Tibial nerve (tissue), 4 donors: ENCODE results near the gene ETV7. TPM values are rescaled to one million over a fixed set of nuclear protein-coding genes. Genes with fewer than 3 reads are reported as not detected.

ENCODE experiments used
- DNase-seq, 2 donors: peaks; one replicate each; pipeline ENCODE4 v3.0.0-alpha.2; 2019; ENCODE audit warnings: low spot score in 2 of 2
- H3K27ac ChIP-seq, 4 donors: fragments of 200-600 bp; sonication (generic) in 3 of 4; one replicate each; pipeline ENCODE4 v1.5.1; 2017 to 2019; ENCODE audit warnings: mild to moderate bottlenecking in 1 of 4
- H3K27me3 ChIP-seq, 2 donors: fragments of 200-600 bp; sonication (generic) in 1 of 2; one replicate each; pipeline versions ENCODE4 v1.5.1 to v1.6.0; 2017 to 2019
- H3K36me3 ChIP-seq, 3 donors: fragments of 200-600 bp; sonication (generic); one replicate each; pipeline ENCODE4 v1.5.1; 2018 to 2019
- H3K4me1 ChIP-seq, 4 donors: fragments of 200-600 bp; sonication (generic) in 3 of 4; one replicate each; pipeline ENCODE4 v1.5.1; 2017 to 2019
- H3K4me3 ChIP-seq, 4 donors: fragments of 200-600 bp; sonication (generic) in 3 of 4; one replicate each; pipeline ENCODE4 v1.5.1; 2017 to 2019; ENCODE audit warnings: mild to moderate bottlenecking in 1 of 4, moderate library complexity in 1 of 4
- H3K9me3 ChIP-seq, 4 donors: fragments of 200-600 bp; sonication (generic) in 3 of 4; one replicate each; pipeline ENCODE4 v1.5.1; 2017 to 2019
- EP300 ChIP-seq, 2 donors: sonication (generic); formaldehyde crosslinking; IDR thresholded peaks; one replicate each; pipeline ENCODE4 v1.6.1; 2017; ENCODE audit warnings: antibody characterized with exemption in 2 of 2, mild to moderate bottlenecking in 1 of 2
- POLR2A ChIP-seq, 2 donors: fragments of 450-650 bp; IDR thresholded peaks; one replicate each; pipeline ENCODE4 v1.6.1; 2017; ENCODE audit warnings: antibody characterized with exemption in 2 of 2, mild to moderate bottlenecking in 2 of 2, moderate library complexity in 2 of 2
- WGBS, 2 donors: methylation state at CpG; one replicate each; pipeline ENCODE4 v1.1.5; 2018; 5-methylcytosine and 5-hydroxymethylcytosine counted together
- total RNA-seq, 4 donors: library from RNA; depleted of rRNA; stranded (reverse); fragments of >200 nt; gene quantifications; one replicate each; pipeline ENCODE4 v1.1.0, GENCODE V29; 2016
- TF ChIP-seq, protein P1 (sequence below), 5 experiments: fragments of 200-600 bp in 3 of 5; fragments of 450-650 bp in 2 of 5; sonication (generic) in 3 of 5; IDR thresholded peaks; one replicate each; pipeline ENCODE4 v1.5.1; 2016 to 2019; ENCODE audit warnings: antibody characterized with exemption in 5 of 5, mild to moderate bottlenecking in 3 of 5, moderate library complexity in 2 of 5

ETV7 gene
- total RNA-seq, 4 donors from 2014 or later = 0.60 to 9.2 (median 2.9) TPM

GRCh38 chr6:36378936-36379335 is 8.5 kb downstream of the ETV7 start:
- H3K27ac ChIP-seq = no peak overlapping the region
- H3K36me3 ChIP-seq = no peaks in the 10 kb centered on the region
- 90 to 92% methylated on average over 10 of the region's 10 CpGs for WGBS, 2 donors
- H3K9me3 ChIP-seq = no peaks in the 10 kb centered on the region
- no peak for DNase-seq
- no peak for TF ChIP-seq EP300 (IDR thresholded peaks at IDR 0.05)
- no peak for TF ChIP-seq POLR2A (IDR thresholded peaks at IDR 0.05)
- TF ChIP-seq, protein P1, sequence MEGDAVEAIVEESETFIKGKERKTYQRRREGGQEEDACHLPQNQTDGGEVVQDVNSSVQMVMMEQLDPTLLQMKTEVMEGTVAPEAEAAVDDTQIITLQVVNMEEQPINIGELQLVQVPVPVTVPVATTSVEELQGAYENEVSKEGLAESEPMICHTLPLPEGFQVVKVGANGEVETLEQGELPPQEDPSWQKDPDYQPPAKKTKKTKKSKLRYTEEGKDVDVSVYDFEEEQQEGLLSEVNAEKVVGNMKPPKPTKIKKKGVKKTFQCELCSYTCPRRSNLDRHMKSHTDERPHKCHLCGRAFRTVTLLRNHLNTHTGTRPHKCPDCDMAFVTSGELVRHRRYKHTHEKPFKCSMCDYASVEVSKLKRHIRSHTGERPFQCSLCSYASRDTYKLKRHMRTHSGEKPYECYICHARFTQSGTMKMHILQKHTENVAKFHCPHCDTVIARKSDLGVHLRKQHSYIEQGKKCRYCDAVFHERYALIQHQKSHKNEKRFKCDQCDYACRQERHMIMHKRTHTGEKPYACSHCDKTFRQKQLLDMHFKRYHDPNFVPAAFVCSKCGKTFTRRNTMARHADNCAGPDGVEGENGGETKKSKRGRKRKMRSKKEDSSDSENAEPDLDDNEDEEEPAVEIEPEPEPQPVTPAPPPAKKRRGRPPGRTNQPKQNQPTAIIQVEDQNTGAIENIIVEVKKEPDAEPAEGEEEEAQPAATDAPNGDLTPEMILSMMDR (IDR thresholded peaks at IDR 0.05) = no peak
- no peak overlapping the region for H3K4me3 ChIP-seq
- no peaks in the 10 kb centered on the region for H3K27me3 ChIP-seq
- H3K4me1 ChIP-seq = peaks cover 0 to 19% (median 0%) of the 10 kb centered on the region in 4 donors

DNA sequence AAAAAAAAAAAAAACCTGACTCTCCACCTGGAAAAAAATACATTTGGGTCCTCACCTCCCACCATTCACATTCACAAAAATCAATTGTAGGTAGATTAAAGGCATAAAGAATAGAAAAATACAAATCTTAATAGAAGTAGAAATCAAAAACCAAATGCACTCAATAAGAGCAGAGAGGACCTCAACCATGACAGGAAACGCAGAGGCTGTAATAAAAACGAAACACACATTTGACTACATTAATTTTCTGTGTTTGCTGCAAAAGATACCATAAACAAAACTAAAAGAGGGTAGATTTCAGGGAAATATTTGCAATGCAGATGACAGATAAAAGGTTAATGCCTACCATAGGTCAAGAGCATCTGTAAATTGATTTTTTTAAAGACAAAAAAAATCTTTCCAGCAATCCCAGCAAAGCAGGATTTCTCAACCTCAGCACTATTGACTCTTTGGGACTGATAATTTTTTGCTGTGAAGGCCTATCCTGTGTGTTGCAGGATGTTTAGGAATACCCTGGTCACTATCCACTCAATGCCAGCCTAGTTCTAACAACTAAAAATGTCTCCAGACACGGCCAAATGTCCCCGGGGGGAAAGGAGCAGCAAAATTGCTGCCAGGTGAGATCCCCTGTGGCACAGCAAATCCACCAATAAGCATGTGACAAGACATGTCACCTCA is 9.1 kb downstream of the ETV7 start:
- Histone ChIP-seq H3K4me3 (no peak overlapping the region), H3K27ac (no peak overlapping the region), H3K9me3 (no peaks in the 10 kb centered on the region), H3K27me3 (no peaks in the 10 kb centered on the region), H3K4me1 (peaks cover 0 to 25% (median 0%) of the 10 kb centered on the region in 4 donors), H3K36me3 (no peaks in the 10 kb centered on the region)
- TF ChIP-seq POLR2A (IDR thresholded peaks at IDR 0.05) = no peak
- TF ChIP-seq EP300 (IDR thresholded peaks at IDR 0.05) = no peak
- TF ChIP-seq, protein P1 (IDR thresholded peaks at IDR 0.05) = no peak
- no peak for DNase-seq
- 81 to 86% methylated on average over 4 of the region's 4 CpGs for WGBS, 2 donors

GRCh38 chr6:36377594-36377993 is 9.9 kb downstream of the ETV7 start:
- WGBS, 2 donors = 37 to 56% methylated on average over 5 of the region's 5 CpGs
- no peak overlapping the region for H3K27ac ChIP-seq
- no peaks in the 10 kb centered on the region for H3K27me3 ChIP-seq
- TF ChIP-seq EP300 (IDR thresholded peaks at IDR 0.05) = no peak
- TF ChIP-seq POLR2A (IDR thresholded peaks at IDR 0.05) = no peak
- TF ChIP-seq, protein P1 (IDR thresholded peaks at IDR 0.05) = no peak
- no peaks in the 10 kb centered on the region for H3K9me3 ChIP-seq
- no peaks in the 10 kb centered on the region for H3K36me3 ChIP-seq
- peaks cover 0 to 28% (median 0%) of the 10 kb centered on the region in 4 donors for H3K4me1 ChIP-seq
- DNase-seq = no peak
- H3K4me3 ChIP-seq = no peak overlapping the region

DNA sequence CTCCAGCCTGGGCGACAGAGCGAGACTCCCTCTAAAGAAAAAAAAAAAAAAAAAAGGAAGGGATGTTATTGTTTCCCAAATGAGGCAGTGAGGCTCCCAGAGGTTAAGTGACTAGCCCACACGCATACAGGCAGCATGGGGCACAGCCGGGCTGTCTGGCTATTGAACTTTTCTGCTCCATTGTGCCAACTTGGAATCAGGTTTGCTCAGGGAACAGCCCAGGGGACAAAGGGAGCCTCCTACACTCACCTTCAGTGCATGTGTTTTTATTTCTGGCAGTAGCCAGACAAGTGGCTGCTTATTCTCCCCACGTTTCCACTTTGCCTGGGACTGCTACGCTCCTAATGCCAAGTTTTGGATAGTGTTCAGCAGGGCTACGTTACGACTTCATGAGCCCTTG is 10.7 kb downstream of the ETV7 start:
- Histone ChIP-seq H3K27ac (no peak overlapping the region), H3K36me3 (peaks cover 0 to 7% (median 0%) of the 10 kb centered on the region in 3 donors), H3K4me1 (peaks cover 0 to 28% (median 0%) of the 10 kb centered on the region in 4 donors), H3K4me3 (no peak overlapping the region), H3K27me3 (no peaks in the 10 kb centered on the region), H3K9me3 (no peaks in the 10 kb centered on the region)
- no peak for DNase-seq
- TF ChIP-seq, protein P1 (IDR thresholded peaks at IDR 0.05) = no peak
- TF ChIP-seq EP300 (IDR thresholded peaks at IDR 0.05) = no peak
- no peak for TF ChIP-seq POLR2A (IDR thresholded peaks at IDR 0.05)
- 89% methylated on average over 8 of the region's 8 CpGs for WGBS, 2 donors

DNA sequence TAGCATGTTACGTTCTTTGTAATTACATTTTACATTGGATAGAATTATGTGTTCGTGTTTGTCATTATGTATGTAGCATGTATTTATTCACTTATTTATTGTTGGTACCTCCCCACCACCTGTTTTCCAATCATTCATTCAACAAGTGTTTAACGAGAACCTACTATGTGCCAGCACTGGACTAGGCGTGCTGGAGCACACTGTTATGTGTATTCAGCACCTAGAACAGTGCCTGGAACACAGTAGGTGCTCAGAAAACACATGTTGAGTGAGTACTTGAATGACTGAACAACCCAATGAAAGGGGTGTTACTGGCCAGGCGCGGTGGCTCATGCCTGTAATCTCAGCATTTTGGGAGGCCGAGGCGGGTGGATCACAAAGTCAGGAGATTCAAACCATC is 11.3 kb downstream of the ETV7 start:
- 96 to 97% methylated on average over 8 of the region's 8 CpGs for WGBS, 2 donors
- no peaks in the 10 kb centered on the region for H3K9me3 ChIP-seq
- H3K36me3 ChIP-seq = peaks cover 0 to 11% (median 0%) of the 10 kb centered on the region in 3 donors
- no peak overlapping the region for H3K27ac ChIP-seq
- no peak for DNase-seq
- no peaks in the 10 kb centered on the region for H3K27me3 ChIP-seq
- peaks cover 0 to 28% (median 0%) of the 10 kb centered on the region in 4 donors for H3K4me1 ChIP-seq
- no peak overlapping the region for H3K4me3 ChIP-seq
- TF ChIP-seq POLR2A (IDR thresholded peaks at IDR 0.05) = no peak
- TF ChIP-seq EP300 (IDR thresholded peaks at IDR 0.05) = no peak
- TF ChIP-seq, protein P1 (IDR thresholded peaks at IDR 0.05) = no peak
